Neural progenitor cell (in vitro differentiated cells): Measurements from ENCODE around the gene WDR31.

Experiments
- EZH2 ChIP-seq: fragments of 200-600 bp; sonication (generic); IDR thresholded peaks from 2 replicates; pipeline ENCODE4 v1.6.1; 2017; ENCODE audit warnings: antibody characterized with exemption, mild to moderate bottlenecking, moderate library complexity
- TF ChIP-seq, protein P1 (sequence below): fragments of 200-600 bp; sonication (generic); IDR thresholded peaks from 2 replicates; pipeline ENCODE4 v1.5.1; 2017; ENCODE audit warnings: antibody characterized with exemption, mild to moderate bottlenecking

DNA sequence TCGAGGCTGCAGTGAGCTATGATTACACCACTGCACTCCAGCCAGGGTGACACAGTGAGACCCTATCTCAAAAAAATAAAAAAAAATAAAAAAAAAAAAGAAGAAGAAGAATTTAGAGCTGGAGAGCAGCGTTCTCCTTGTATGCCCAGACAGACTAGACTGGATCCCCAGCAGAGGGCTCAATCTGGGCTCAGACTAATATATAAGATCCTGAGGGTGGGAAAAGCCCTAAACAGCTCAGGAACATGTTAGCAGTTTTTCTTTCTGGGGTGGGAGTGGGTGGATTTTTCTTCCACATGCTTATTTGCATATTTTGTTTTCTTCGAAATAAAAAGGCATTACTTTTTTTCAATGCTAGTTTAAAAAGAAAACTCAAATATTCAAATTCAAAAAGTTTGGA, 8.4 kb upstream of the WDR31 start:
- TF ChIP-seq, protein P1, sequence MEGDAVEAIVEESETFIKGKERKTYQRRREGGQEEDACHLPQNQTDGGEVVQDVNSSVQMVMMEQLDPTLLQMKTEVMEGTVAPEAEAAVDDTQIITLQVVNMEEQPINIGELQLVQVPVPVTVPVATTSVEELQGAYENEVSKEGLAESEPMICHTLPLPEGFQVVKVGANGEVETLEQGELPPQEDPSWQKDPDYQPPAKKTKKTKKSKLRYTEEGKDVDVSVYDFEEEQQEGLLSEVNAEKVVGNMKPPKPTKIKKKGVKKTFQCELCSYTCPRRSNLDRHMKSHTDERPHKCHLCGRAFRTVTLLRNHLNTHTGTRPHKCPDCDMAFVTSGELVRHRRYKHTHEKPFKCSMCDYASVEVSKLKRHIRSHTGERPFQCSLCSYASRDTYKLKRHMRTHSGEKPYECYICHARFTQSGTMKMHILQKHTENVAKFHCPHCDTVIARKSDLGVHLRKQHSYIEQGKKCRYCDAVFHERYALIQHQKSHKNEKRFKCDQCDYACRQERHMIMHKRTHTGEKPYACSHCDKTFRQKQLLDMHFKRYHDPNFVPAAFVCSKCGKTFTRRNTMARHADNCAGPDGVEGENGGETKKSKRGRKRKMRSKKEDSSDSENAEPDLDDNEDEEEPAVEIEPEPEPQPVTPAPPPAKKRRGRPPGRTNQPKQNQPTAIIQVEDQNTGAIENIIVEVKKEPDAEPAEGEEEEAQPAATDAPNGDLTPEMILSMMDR = no peak
- TF ChIP-seq EZH2 = no peak
